ENCODE measurements around the gene ADAM8. TPM values are rescaled to one million over a fixed set of nuclear protein-coding genes. Genes with fewer than 3 reads are reported as not detected.
"Not testable (repeated sequence)": the region's sequence is repeated elsewhere in the genome, so short reads cannot be mapped to it uniquely, and the experiment has no call there.

The ADAM8 gene
- total and polyA plus RNA-seq, 2 donors, result 3.0 to 5.7 TPM

GRCh38 chr10:133237588-133238465 is 38.8 kb downstream of the ADAM8 start, which contains the start of gene VENTX:
Gene VENTX, plus strand, starts transcription at chr10:133237855. Its CDS starts 60 bp downstream, at chr10:133237915.
- WGBS, result 6% methylated on average over 60 of the region's 60 CpGs
- Histone ChIP-seq H3K36me3 (ENCODE audit: insufficient read depth) (no peaks in the 10 kb centered on the region), H3K27ac (ENCODE audit: low read depth) (no peak within 1 kb of the TSS), H3K4me3 (ENCODE audit: low read depth, low read length) (peak within 1 kb of the TSS; percentile 24), H3K4me1 (ENCODE audit: insufficient read depth) (no peaks in the 10 kb centered on the region)
- no peak for DNase-seq (ENCODE audit: extremely low spot score)

- Histone ChIP-seq H3K4me1 (ENCODE audit: insufficient read depth) (no peaks in the 10 kb centered on the region), H3K4me3 (ENCODE audit: low read depth, low read length) (no peak overlapping the region), H3K27ac (ENCODE audit: low read depth) (no peak overlapping the region), H3K36me3 (ENCODE audit: insufficient read depth) (no peaks in the 10 kb centered on the region)
- 2% methylated on average over 32 of the region's 32 CpGs for WGBS
- no peak for DNase-seq (ENCODE audit: extremely low spot score)
These were observed 39.5 kb downstream of the ADAM8 start for GRCh38 chr10:133237241-133237587.

- no peak for DNase-seq (ENCODE audit: extremely low spot score)
- Histone ChIP-seq H3K4me1 (ENCODE audit: insufficient read depth) (no peaks in the 10 kb centered on the region), H3K36me3 (ENCODE audit: insufficient read depth) (no peaks in the 10 kb centered on the region), H3K27ac (ENCODE audit: low read depth) (no peak overlapping the region), H3K4me3 (ENCODE audit: low read depth, low read length) (peak overlapping the region; percentile 24)
- WGBS, result under 1% methylated on average over 103 of the region's 103 CpGs
These were observed 40.0 kb downstream of the ADAM8 start for GRCh38 chr10:133236401-133237240.

- Histone ChIP-seq H3K27ac (ENCODE audit: low read depth) (no peak overlapping the region), H3K4me1 (ENCODE audit: insufficient read depth) (no peaks in the 10 kb centered on the region), H3K4me3 (ENCODE audit: low read depth, low read length) (no peak overlapping the region), H3K36me3 (ENCODE audit: insufficient read depth) (no peaks in the 10 kb centered on the region)
- DNase-seq (ENCODE audit: extremely low spot score), result no peak
- WGBS, result 2% methylated on average over 18 of the region's 18 CpGs
These were observed 40.7 kb downstream of the ADAM8 start for GRCh38 chr10:133235932-133236331.

- Histone ChIP-seq H3K36me3 (ENCODE audit: insufficient read depth) (no peaks in the 10 kb centered on the region), H3K4me3 (ENCODE audit: low read depth, low read length) (no peak overlapping the region), H3K4me1 (ENCODE audit: insufficient read depth) (no peaks in the 10 kb centered on the region), H3K27ac (ENCODE audit: low read depth) (no peak overlapping the region)
- WGBS, result 2% methylated on average over 48 of the region's 48 CpGs
- DNase-seq (ENCODE audit: extremely low spot score), result no peak
These were observed 41.3 kb downstream of the ADAM8 start for GRCh38 chr10:133235265-133235855.

- not testable (repeated sequence) for DNase-seq (ENCODE audit: extremely low spot score); H3K36me3 ChIP-seq (ENCODE audit: insufficient read depth); H3K4me3 ChIP-seq (ENCODE audit: low read depth, low read length); H3K4me1 ChIP-seq (ENCODE audit: insufficient read depth); H3K27ac ChIP-seq (ENCODE audit: low read depth)
- WGBS, result 63% methylated on average over 7 of the region's 10 CpGs
These were observed 41.9 kb downstream of the ADAM8 start for GRCh38 chr10:133234796-133235195.

GRCh38 chr10:133231946-133232574 is 44.6 kb downstream of the ADAM8 start:
- H3K36me3 ChIP-seq (ENCODE audit: insufficient read depth), result no peaks in the 10 kb centered on the region
- no peak overlapping the region for H3K27ac ChIP-seq (ENCODE audit: low read depth)
- 40% methylated on average over 11 of the region's 11 CpGs for whole genome bisulfite sequencing
- no peak overlapping the region for H3K4me3 ChIP-seq (ENCODE audit: low read depth, low read length)
- DNase-seq (ENCODE audit: extremely low spot score), result no peak
- H3K4me1 ChIP-seq (ENCODE audit: insufficient read depth), result no peaks in the 10 kb centered on the region

- DNase-seq (ENCODE audit: extremely low spot score), result no peak
- Histone ChIP-seq H3K36me3 (ENCODE audit: insufficient read depth) (no peaks in the 10 kb centered on the region), H3K4me1 (ENCODE audit: insufficient read depth) (no peaks in the 10 kb centered on the region), H3K4me3 (ENCODE audit: low read depth, low read length) (no peak overlapping the region), H3K27ac (ENCODE audit: low read depth) (no peak overlapping the region)
- WGBS, result 17% methylated on average over 44 of the region's 44 CpGs
These were observed 45.3 kb downstream of the ADAM8 start for GRCh38 chr10:133231244-133231945.

- Histone ChIP-seq H3K27ac (ENCODE audit: low read depth) (no peak overlapping the region), H3K4me1 (ENCODE audit: insufficient read depth) (no peaks in the 10 kb centered on the region), H3K36me3 (ENCODE audit: insufficient read depth) (no peaks in the 10 kb centered on the region), H3K4me3 (ENCODE audit: low read depth, low read length) (no peak overlapping the region)
- DNase-seq (ENCODE audit: extremely low spot score), result no peak
- 1% methylated on average over 122 of the region's 122 CpGs for WGBS
These were observed 46.1 kb downstream of the ADAM8 start for GRCh38 chr10:133230387-133231195.

- H3K36me3 ChIP-seq (ENCODE audit: insufficient read depth), result no peaks in the 10 kb centered on the region
- WGBS, result under 1% methylated on average over 48 of the region's 49 CpGs
- H3K4me1 ChIP-seq (ENCODE audit: insufficient read depth), result no peaks in the 10 kb centered on the region
- no peak for DNase-seq (ENCODE audit: extremely low spot score)
- H3K27ac ChIP-seq (ENCODE audit: low read depth), result no peak within 1 kb of the TSS
- H3K4me3 ChIP-seq (ENCODE audit: low read depth, low read length), result no peak within 1 kb of the TSS
These were observed 46.7 kb downstream of the ADAM8 start, which contains the start of gene UTF1 for GRCh38 chr10:133230044-133230361. Gene UTF1, plus strand, starts transcription at chr10:133230217. Its CDS starts 72 bp downstream, at chr10:133230289.

- no peaks in the 10 kb centered on the region for H3K4me1 ChIP-seq (ENCODE audit: insufficient read depth)
- no peak overlapping the region for H3K27ac ChIP-seq (ENCODE audit: low read depth)
- H3K4me3 ChIP-seq (ENCODE audit: low read depth, low read length), result no peak overlapping the region
- WGBS, result 4% methylated on average over 58 of the region's 58 CpGs
- no peaks in the 10 kb centered on the region for H3K36me3 ChIP-seq (ENCODE audit: insufficient read depth)
- DNase-seq (ENCODE audit: extremely low spot score), result no peak
These were observed 47.2 kb downstream of the ADAM8 start for GRCh38 chr10:133229265-133230043.

- H3K4me3 ChIP-seq (ENCODE audit: low read depth, low read length), result no peak overlapping the region
- H3K4me1 ChIP-seq (ENCODE audit: insufficient read depth), result no peaks in the 10 kb centered on the region
- no peak for DNase-seq (ENCODE audit: extremely low spot score)
- no peaks in the 10 kb centered on the region for H3K36me3 ChIP-seq (ENCODE audit: insufficient read depth)
- WGBS, result 78% methylated on average over 21 of the region's 21 CpGs
- no peak overlapping the region for H3K27ac ChIP-seq (ENCODE audit: low read depth)
These were observed 49.4 kb downstream of the ADAM8 start for GRCh38 chr10:133227256-133227655.

All from urinary bladder (tissue), 4 donors.